ENCODE measurements around the gene FRMD8. TPM values are rescaled to one million over a fixed set of nuclear protein-coding genes. Genes with fewer than 3 reads are reported as not detected.

FRMD8 gene
- total and polyA plus RNA-seq, 2 of the 4 experiments (the other 2 are of a cell fraction) = 11.3 to 19.8 TPM

- TF ChIP-seq USF2 (IDR thresholded peaks at IDR 0.05; ENCODE audit: low read depth, low read length) (no peak; the same call in 1 of the 2 replicates), NFE2L2 (IDR thresholded peaks at IDR 0.05; ENCODE audit: low read depth, low read length) (peak; percentile 47; the same call in 1 of the 2 replicates), POLR2A (IDR thresholded peaks at IDR 0.05; ENCODE audit: low read depth, low read length) (peak; percentile 79)
These were observed 40.6 kb downstream of the FRMD8 start (continued) for GRCh38 chr11:65426839-65427690.

Data from IMR-90 (cell line).